ENCODE measurements around the gene ARL2BP.

The ARL2BP gene

GRCh38 chr16:57257455-57258070, 12.5 kb downstream of the ARL2BP start:
- no peak for TF ChIP-seq CTCF (IDR thresholded peaks at IDR 0.05; ENCODE audit: insufficient read depth, low read length, poor library complexity, severe bottlenecking)
- Histone ChIP-seq H3K36me3 (ENCODE audit: control insufficient read depth, insufficient read depth, low read length) (peaks cover 4% of the 10 kb centered on the region), H3K27me3 (replicated peaks; ENCODE audit: control insufficient read depth, insufficient read depth, low read length) (no peaks in the 10 kb centered on the region), H3K4me3 (replicated peaks; ENCODE audit: low read depth, low read length) (no peak overlapping the region)
- DNase-seq (ENCODE audit: extremely low read depth, insufficient read length) = no peak

GRCh38 chr16:57258226-57258909, 13.3 kb downstream of the ARL2BP start:
- DNase-seq (ENCODE audit: extremely low read depth, insufficient read length) = no peak
- Histone ChIP-seq H3K36me3 (ENCODE audit: control insufficient read depth, insufficient read depth, low read length) (peaks cover 3% of the 10 kb centered on the region), H3K27me3 (replicated peaks; ENCODE audit: control insufficient read depth, insufficient read depth, low read length) (no peaks in the 10 kb centered on the region), H3K4me3 (replicated peaks; ENCODE audit: low read depth, low read length) (no peak overlapping the region)
- no peak for TF ChIP-seq CTCF (IDR thresholded peaks at IDR 0.05; ENCODE audit: insufficient read depth, low read length, poor library complexity, severe bottlenecking)

- Histone ChIP-seq H3K4me3 (replicated peaks; ENCODE audit: low read depth, low read length) (no peak overlapping the region), H3K27me3 (replicated peaks; ENCODE audit: control insufficient read depth, insufficient read depth, low read length) (no peaks in the 10 kb centered on the region), H3K36me3 (ENCODE audit: control insufficient read depth, insufficient read depth, low read length) (peaks cover 3% of the 10 kb centered on the region)
- TF ChIP-seq CTCF (IDR thresholded peaks at IDR 0.05; ENCODE audit: insufficient read depth, low read length, poor library complexity, severe bottlenecking) = no peak
- DNase-seq (ENCODE audit: extremely low read depth, insufficient read length) = no peak
These were observed 13.9 kb downstream of the ARL2BP start for GRCh38 chr16:57258910-57259475.

- Histone ChIP-seq H3K4me3 (replicated peaks; ENCODE audit: low read depth, low read length) (peak overlapping the region; percentile 44), H3K27me3 (replicated peaks; ENCODE audit: control insufficient read depth, insufficient read depth, low read length) (no peaks in the 10 kb centered on the region), H3K36me3 (ENCODE audit: control insufficient read depth, insufficient read depth, low read length) (no peaks in the 10 kb centered on the region; the same call in 1 of the 2 replicates)
- TF ChIP-seq CTCF (IDR thresholded peaks at IDR 0.05; ENCODE audit: insufficient read depth, low read length, poor library complexity, severe bottlenecking) = no peak
- DNase-seq (ENCODE audit: extremely low read depth, insufficient read length) = peak; percentile 67
These were observed 15.4 kb downstream of the ARL2BP start for GRCh38 chr16:57260294-57260929.

GRCh38 chr16:57261806-57262205, 16.7 kb downstream of the ARL2BP start:
- no peaks in the 10 kb centered on the region; the same call in 1 of the 2 replicates for H3K36me3 ChIP-seq (ENCODE audit: control insufficient read depth, insufficient read depth, low read length)
- no peak for TF ChIP-seq CTCF (IDR thresholded peaks at IDR 0.05; ENCODE audit: insufficient read depth, low read length, poor library complexity, severe bottlenecking)
- H3K27me3 ChIP-seq (replicated peaks; ENCODE audit: control insufficient read depth, insufficient read depth, low read length) = no peaks in the 10 kb centered on the region
- no peak overlapping the region for H3K4me3 ChIP-seq (replicated peaks; ENCODE audit: low read depth, low read length)
- DNase-seq (ENCODE audit: extremely low read depth, insufficient read length) = no peak
